Left forelimb (tissue), 1 donor: ENCODE results near the gene TRAF3.
"Not testable (repeated sequence)": the region's sequence is repeated elsewhere in the genome, so short reads cannot be mapped to it uniquely, and the experiment has no call there.

Source experiments
- DNase-seq: peaks from one replicate; pipeline ENCODE4 v3.0.0-alpha.2; 2018; ENCODE audit warnings: low spot score

Gene TRAF3

GRCh38 chr14:102751088-102751487, 26.2 kb upstream of the TRAF3 start:
- DNase-seq: no peak

DNA sequence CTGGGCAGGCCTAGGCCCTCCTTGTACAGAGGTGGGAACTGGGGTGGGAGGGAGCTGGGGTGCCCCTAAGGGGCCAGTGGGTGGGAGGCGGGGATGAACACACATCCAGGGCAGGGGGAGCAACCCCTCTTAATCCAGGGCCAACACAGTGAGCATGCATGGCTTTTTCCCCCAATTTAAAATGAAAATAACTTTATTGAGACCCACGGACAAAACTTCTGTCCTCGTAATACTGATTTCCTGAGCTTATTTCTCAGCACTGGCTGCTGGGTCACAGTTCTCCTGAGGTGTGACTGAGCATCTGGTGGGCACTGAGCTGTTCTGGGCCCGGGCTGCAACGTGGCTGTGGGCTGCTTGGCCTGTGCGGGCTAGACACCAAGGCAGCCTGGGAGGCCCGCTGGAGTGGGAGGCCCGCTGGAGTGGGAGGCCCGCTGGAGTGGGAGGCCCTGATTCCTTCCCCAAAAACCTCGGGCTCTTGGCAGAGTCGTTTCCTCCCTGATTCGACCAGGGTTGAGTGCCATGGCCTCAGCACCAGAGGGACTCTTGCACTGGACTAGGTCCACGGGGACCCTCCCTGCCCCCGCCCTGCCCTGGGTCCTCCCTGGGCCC, 24.9 kb upstream of the TRAF3 start:
- DNase-seq: no peak

DNA sequence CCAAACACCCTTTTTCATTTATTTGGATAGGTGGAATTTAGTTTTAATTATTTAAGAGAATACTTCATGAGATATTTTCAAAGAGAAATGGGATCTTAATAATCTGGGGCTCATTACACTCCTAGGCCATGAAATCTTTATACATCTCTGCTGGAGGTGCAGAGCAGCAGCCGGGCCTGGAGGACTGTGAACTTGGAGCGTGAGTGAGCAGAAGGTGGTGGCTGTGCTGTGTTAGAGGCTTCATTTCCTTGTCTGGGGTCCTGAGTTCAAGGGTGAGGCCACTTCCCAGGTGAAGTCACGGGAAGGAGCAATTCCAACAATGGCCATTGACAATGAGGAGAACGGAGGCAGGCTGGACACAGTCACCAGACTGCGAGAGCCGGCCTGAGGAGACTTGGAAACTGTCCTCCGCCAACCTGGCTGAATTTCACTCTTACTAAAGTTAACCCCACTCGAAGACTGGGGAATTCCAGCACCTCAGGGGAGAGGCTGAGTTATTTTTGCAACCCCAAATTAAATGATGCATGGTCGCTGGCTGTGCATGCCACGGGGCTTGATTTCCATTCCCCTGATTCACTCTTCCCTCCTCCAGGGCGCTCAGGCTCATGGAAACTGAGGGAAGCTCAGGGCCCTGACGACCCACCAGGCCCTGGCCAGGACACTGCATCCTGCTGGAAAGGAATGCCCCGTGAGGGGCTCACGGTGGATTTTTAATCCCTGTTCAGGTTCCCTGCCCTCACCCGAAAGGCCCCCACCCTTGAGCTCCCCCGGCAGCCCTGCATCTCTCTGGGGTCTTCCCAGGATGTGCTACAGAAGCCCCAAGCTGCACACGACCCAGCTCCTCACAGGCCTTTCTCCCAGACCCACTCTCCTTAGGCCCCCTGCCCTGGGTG, 22.6 kb upstream of the TRAF3 start:
- DNase-seq: no peak

DNA sequence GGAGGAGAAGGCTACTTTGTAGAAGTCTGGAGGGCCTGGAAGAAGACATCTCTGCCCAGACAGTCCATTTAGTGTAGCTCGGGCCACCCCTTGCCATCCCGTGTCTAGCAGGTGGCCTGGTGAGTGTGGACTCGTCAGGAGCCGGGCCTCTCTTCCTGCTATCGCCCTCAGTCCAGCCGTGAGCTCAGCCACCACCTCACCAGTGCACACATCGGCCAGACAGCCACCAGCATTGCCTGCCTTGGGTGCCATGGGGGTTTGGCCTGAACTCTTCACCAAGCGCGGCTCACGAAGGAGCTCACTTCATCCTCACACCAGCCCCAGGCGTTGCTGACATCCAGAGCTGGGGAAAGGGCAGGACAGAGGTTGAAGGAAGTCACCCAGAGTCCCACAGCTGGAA, 19.6 kb upstream of the TRAF3 start:
- DNase-seq: no peak

GRCh38 chr14:102758087-102758486, 19.2 kb upstream of the TRAF3 start:
- DNase-seq: no peak

- no peak for DNase-seq
Observed at GRCh38 chr14:102759456-102760187, 17.6 kb upstream of the TRAF3 start.

DNA sequence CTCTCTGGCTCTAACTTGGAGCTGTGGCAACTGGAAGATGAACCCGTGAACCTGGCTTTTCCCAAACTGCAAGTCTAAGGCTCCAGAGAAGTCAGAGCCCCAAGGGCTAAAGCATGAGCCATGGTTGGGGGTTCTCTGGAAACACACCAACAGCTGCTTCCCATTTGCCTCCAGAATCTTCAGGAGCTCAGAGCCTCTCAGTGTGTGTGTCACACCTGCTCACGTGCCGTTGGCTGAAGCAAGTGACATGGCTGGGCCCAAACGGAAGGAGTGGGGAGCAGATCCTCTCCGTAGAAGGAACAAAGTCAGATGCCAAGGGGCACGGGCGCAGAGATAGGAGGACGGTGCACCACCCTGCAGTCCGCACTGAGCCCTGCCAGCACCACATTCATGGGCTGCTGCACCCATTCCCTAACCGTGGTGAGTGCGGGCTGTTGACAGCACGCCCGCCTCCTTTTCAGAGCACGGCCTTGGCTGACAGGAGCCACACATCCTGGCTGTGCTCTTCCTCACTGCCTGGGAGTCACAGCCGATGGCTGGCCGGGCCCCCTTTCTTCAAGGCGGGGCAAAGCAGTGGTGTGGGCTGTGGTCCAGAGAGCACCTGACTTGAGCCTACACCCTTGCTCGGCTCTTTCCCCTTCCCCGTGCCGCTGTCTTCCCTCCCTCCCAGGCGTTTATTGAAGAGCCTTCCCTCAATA, 16.6 kb upstream of the TRAF3 start:
- no peak for DNase-seq

GRCh38 chr14:102761206-102761605, 16.0 kb upstream of the TRAF3 start:
- no peak for DNase-seq

- no peak for DNase-seq
Observed at GRCh38 chr14:102764220-102764671, 13.0 kb upstream of the TRAF3 start.

- DNase-seq: not testable (repeated sequence)
Observed at GRCh38 chr14:102765770-102766169, 11.5 kb upstream of the TRAF3 start.

GRCh38 chr14:102768223-102769048, 8.8 kb upstream of the TRAF3 start:
- DNase-seq: no peak

DNA sequence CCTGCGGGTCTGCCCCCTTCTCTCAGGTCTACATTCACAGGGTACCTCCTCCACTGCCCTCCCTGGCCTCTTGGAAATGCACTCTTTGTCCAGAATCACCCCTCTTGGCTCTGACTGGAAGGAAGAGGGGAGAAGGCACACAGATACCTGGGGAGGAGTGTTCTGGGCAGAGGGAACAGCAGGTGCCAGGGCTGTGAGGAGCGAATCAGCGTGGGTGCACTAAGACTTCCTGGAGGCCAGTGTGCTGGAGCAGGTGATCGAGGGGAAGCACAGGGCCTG, 8.3 kb upstream of the TRAF3 start:
- no peak for DNase-seq

DNA sequence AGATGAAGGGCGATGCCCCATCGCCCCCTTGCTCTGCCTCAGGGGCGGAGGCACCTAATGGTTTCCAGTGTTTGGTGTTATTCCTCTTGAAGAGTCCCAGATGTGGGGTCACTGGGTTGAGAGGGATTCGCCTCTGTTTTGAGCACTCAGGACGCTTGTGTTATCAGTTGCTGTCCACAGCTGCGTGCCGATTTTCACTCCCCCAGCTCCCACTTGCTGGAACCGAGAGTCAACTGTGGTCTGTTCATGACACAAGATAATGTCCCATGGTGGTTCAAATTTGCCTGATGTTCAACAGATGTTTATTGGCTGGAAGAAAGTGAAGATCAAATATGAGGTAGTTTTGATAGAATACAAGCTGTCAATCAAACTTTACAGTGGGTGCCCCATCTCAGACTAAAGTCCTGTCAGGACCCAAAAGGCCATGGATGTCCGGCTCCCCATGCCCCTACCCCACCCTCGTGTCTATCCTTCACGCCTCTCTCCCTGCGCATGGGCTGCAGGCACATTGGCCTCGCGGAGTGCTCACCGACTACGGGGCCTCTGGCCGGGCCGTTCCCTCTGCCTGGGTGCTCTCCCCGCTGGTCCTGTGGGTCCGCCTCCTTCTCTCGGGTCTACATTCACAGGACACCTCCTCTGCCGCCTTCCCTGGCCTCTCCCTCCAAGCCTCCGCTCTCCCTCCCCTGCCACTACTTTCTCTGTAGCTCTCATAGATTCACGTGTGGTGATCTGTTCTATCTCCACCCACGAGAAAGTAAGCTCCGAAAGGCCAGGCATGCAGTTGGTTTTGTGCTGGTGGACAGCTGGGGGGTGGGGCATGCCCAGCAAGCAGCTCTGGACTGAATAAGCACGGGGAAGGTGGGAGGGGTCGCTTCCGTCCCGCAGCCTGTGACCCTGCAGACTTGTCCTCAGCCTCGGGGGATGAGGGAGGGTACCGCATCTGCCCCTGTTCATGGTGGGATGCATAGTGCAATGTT, 6.8 kb upstream of the TRAF3 start:
- DNase-seq: no peak

GRCh38 chr14:102771144-102771543, 6.1 kb upstream of the TRAF3 start:
- DNase-seq: no peak

DNA sequence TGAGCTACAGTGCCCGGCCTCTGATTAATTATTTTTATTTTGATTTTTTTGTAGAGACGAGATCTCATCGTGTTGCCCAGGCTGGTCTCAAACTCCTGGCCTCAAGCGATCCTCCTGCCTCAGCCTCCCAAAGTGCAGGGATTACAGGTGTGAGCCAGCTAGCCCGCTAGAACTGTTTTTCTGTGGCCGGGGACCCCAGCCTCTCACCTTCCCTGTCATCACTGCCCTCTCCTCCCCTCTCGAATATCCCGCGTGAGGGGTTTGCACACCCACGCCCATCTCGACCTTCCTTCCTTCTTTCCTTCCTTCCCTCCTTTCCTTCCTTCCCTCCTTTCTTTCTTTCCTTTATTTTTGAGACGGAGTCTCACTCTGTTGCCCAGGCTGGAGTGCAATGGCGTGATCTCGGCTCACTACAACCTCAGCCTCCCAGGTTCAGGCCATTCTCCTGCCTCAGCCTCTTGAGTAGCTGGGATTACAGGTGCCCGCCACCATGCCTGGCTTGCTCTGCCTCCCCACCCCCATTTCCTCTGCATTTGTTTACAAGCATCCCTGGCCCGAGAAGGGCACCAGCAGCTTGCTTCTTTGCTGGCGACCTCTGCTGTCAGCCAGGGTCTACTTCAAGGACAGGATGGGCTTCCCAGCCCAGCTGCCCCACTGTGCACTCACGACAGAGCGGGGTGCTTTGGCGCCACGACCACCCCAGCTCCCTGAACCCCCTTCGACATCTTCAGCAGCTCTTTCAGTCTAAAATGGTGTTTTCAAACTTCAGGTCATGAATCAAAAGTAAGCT, 4.3 kb upstream of the TRAF3 start:
- DNase-seq: no peak

DNA sequence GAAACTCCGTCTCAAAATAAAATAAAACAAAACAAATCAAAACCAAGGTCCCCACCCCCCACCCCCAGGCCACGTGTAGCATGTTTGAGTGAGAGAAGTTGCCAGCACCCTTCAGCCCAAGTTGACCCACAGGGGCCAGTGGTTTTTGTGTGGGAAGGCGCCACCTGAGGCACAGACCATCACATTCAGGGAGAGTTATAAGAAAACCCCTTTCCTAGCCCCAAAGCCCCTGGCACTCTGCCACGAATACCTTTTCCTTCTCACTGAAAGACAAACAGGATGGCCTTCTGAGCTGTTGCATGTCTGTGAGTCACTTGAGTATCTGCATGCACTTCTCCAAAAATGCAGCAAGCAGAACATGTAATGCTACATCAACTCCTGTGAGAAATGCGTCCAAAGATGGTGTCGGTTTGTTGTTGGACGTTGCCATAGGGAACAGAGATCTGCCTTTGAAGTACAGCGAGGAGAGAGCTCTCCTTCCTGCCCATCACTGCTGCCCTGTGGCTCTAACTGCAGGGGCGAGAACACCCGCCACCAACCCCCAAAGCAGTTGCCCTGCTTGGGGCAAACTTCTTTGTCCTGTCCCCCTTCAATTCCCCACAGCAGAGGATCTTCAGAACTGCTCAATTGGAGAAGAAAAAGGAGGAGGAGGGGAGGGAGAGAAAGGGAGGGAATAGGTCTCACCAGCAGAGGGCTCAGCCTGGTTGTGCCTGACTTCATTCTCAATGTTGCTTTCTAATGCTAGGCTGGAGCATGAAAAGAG, 2.7 kb upstream of the TRAF3 start:
- DNase-seq: no peak

DNA sequence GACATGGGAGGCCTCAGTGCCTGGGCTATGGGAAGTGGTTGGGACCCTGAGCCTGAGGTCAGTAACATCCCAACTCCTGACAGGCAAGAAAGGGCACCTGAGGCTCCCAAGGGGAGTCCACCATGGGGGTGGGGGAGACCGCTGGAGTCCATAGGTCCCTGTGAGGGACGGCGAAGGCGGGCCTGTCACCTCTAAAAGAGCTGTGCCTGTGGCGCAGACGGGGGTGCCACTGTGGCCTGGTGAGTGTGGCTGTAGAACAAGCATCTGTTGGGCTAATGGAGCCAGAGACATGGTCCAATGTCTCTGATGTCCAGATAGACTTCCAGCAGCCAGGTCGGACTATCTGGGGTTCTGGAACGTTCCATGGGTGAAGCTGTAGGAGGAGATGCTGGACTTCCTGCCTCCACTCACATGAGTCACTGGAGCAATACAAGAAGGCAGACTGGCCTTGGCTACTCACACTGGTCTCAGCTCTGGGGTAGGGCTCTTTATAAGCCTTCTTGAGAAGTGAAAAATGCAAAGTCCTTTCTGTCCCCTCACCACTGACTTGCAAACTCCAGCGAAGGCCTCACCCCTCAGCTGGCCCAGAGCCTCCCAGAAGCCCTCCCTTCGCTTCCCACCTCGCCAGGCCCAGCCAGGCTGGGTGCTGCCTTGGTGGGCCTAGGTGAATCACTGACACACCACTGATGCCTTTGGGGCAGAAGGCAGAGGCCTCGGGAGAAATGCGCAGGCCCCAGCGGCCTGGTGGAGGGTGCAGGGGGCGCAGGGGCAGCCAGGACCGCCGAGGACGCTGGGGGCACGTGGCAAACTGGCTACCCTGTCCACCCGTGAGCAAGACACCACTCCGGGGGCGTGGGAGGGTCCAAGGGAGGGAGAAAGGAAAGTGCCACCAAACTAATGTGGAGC, 1.1 kb upstream of the TRAF3 start:
- no peak for DNase-seq
